Neural progenitor cell (in vitro differentiated cells): Measurements from ENCODE around the gene RNASE7. TPM values are rescaled to one million over a fixed set of nuclear protein-coding genes. Genes with fewer than 3 reads are reported as not detected.

Experiments
- DNase-seq: peaks from one replicate; pipeline ENCODE4 v3.0.0-alpha.2; 2016; ENCODE audit warnings: low spot score
- H2AFZ ChIP-seq: fragments of 200-600 bp; sonication (generic); replicated peaks from 2 replicates; pipeline ENCODE4 v1.6.1; 2016; ENCODE audit warnings: antibody characterized with exemption
- H3F3A ChIP-seq: fragments of 200-600 bp; sonication (generic); 2 replicates; pipeline ENCODE4 v1.6.1; 2016; ENCODE audit warnings: antibody characterized with exemption, low read depth
- H3K27ac ChIP-seq: fragments of 200-600 bp; sonication (generic); 2 replicates; pipeline ENCODE4 v1.5.1; 2016; ENCODE audit warnings: mild to moderate bottlenecking
- H3K27me3 ChIP-seq: fragments of 200-600 bp; sonication (generic); 2 replicates; pipeline ENCODE4 v1.6.1; 2016; ENCODE audit warnings: mild to moderate bottlenecking, moderate library complexity
- H3K36me3 ChIP-seq: fragments of 200-600 bp; sonication (generic); 2 replicates; pipeline ENCODE4 v1.5.1; 2016
- H3K4me1 ChIP-seq: fragments of 200-600 bp; sonication (generic); 2 replicates; pipeline ENCODE4 v1.6.1; 2016; ENCODE audit warnings: mixed run types
- H3K4me2 ChIP-seq: fragments of 200-600 bp; sonication (generic); 2 replicates; pipeline ENCODE4 v1.6.1; 2016
- H3K4me3 ChIP-seq: fragments of 200-600 bp; sonication (generic); 2 replicates; pipeline ENCODE4 v1.5.1; 2016
- H3K79me2 ChIP-seq: fragments of 200-600 bp; sonication (generic); 2 replicates; pipeline ENCODE4 v1.6.1; 2016; ENCODE audit warnings: low read depth
- H3K9ac ChIP-seq: fragments of 200-600 bp; sonication (generic); 2 replicates; pipeline ENCODE4 v1.6.1; 2016
- H3K9me3 ChIP-seq: fragments of 200-600 bp; sonication (generic); 2 replicates; pipeline ENCODE4 v1.5.1; 2016; ENCODE audit warnings: low read depth
- H4K20me1 ChIP-seq: fragments of 200-600 bp; sonication (generic); 2 replicates; pipeline ENCODE4 v1.6.1; 2016; ENCODE audit warnings: low read depth
- H3K27ac Mint-ChIP-seq: 3 replicates; pipeline ENCODE4 v1.8.0; 2021; ENCODE audit warnings: mixed read lengths
- H3K27me3 Mint-ChIP-seq: 2 replicates; pipeline ENCODE4 v1.8.0; 2022; ENCODE audit warnings: low read depth, mild to moderate bottlenecking, inconsistent platforms, moderate library complexity, mixed read lengths; ENCODE audit not compliant: insufficient read depth
- H3K36me3 Mint-ChIP-seq: 3 replicates; pipeline ENCODE4 v1.8.0; 2021; ENCODE audit warnings: mixed read lengths
- H3K4me1 Mint-ChIP-seq: 3 replicates; pipeline ENCODE4 v1.8.0; 2021; ENCODE audit warnings: mixed read lengths
- H3K4me3 Mint-ChIP-seq: 3 replicates; pipeline ENCODE4 v1.8.0; 2021; ENCODE audit warnings: mild to moderate bottlenecking, moderate library complexity, mixed read lengths
- H3K9me3 Mint-ChIP-seq: 3 replicates; pipeline ENCODE4 v1.8.0; 2020; ENCODE audit warnings: mixed read lengths
- CTCF ChIP-seq: fragments of 200-600 bp; sonication (generic); IDR thresholded peaks from 2 replicates; pipeline ENCODE4 v1.5.1; 2017; ENCODE audit warnings: antibody characterized with exemption, mild to moderate bottlenecking
- EZH2 ChIP-seq: fragments of 200-600 bp; sonication (generic); IDR thresholded peaks from 2 replicates; pipeline ENCODE4 v1.6.1; 2017; ENCODE audit warnings: antibody characterized with exemption, mild to moderate bottlenecking, moderate library complexity
- EZH2phosphoT487 ChIP-seq: fragments of 200-600 bp; sonication (generic); IDR thresholded peaks from 2 replicates; pipeline ENCODE4 v1.6.1; 2017; ENCODE audit warnings: antibody characterized with exemption
- total RNA-seq: library from RNA; depleted of rRNA; stranded (reverse); fragments of >200 nt; gene quantifications from 2 replicates; pipeline ENCODE4 v1.2.3, GENCODE V29; 2015; ENCODE audit warnings: low replicate concordance

Gene RNASE7
- total RNA-seq, 1 donor from 2014 or later = not detected

- H3K27ac ChIP-seq = peak overlapping the region; percentile 32
- Mint-ChIP-seq H3K4me3 (peak overlapping the region; percentile 93), H3K4me1 (peaks cover 35% of the 10 kb centered on the region), H3K27me3 (peaks cover 9% of the 10 kb centered on the region), H3K27ac (peak overlapping the region; percentile 98), H3K9me3 (no peaks in the 10 kb centered on the region), H3K36me3 (peaks cover 15% of the 10 kb centered on the region)
- peaks cover 7% of the 10 kb centered on the region for H3K27me3 ChIP-seq
- peaks cover 45% of the 10 kb centered on the region for H3F3A ChIP-seq
- peak overlapping the region; percentile 92 for H3K4me2 ChIP-seq
- peaks cover 13% of the 10 kb centered on the region for H4K20me1 ChIP-seq
- peak overlapping the region; percentile 51 for H3K9ac ChIP-seq
- peaks cover 23% of the 10 kb centered on the region for H3K79me2 ChIP-seq
- peak overlapping the region; percentile 75 for H3K4me3 ChIP-seq
- DNase-seq = peak; percentile 84
- peaks cover 10% of the 10 kb centered on the region for H3K4me1 ChIP-seq
- H2AFZ ChIP-seq = peak overlapping the region; percentile 38
- H3K36me3 ChIP-seq = no peaks in the 10 kb centered on the region
- H3K9me3 ChIP-seq = no peaks in the 10 kb centered on the region
- TF ChIP-seq EZH2 = no peak
- TF ChIP-seq EZH2phosphoT487 = no peak
These were observed 27.4 kb downstream of the RNASE7 start for GRCh38 chr14:21069388-21070082.

- peaks cover 35% of the 10 kb centered on the region for H3K4me1 Mint-ChIP-seq
- H3K4me3 Mint-ChIP-seq = peak within 1 kb of the TSS; percentile 97
- Histone ChIP-seq H2AFZ (peak within 1 kb of the TSS; percentile 38), H3K27me3 (peaks cover 7% of the 10 kb centered on the region), H3K9me3 (no peaks in the 10 kb centered on the region), H3F3A (peaks cover 45% of the 10 kb centered on the region), H4K20me1 (peaks cover 13% of the 10 kb centered on the region), H3K79me2 (peaks cover 23% of the 10 kb centered on the region), H3K36me3 (no peaks in the 10 kb centered on the region), H3K4me2 (peak within 1 kb of the TSS; percentile 92), H3K4me3 (peak within 1 kb of the TSS; percentile 75), H3K27ac (peak within 1 kb of the TSS; percentile 68), H3K9ac (peak within 1 kb of the TSS; percentile 51), H3K4me1 (peaks cover 10% of the 10 kb centered on the region)
- peaks cover 20% of the 10 kb centered on the region for H3K36me3 Mint-ChIP-seq
- H3K27ac Mint-ChIP-seq = peak within 1 kb of the TSS; percentile 98
- TF ChIP-seq EZH2 (no peak), CTCF (no peak), EZH2phosphoT487 (no peak)
- peak; percentile 84 for DNase-seq
- H3K9me3 Mint-ChIP-seq = no peaks in the 10 kb centered on the region
- H3K27me3 Mint-ChIP-seq = peaks cover 9% of the 10 kb centered on the region
These were observed 28.0 kb downstream of the RNASE7 start, which contains the start of gene ARHGEF40 for GRCh38 chr14:21070083-21070609. Gene ARHGEF40, plus strand, starts transcription at chr14:21070304. Its CDS starts 93 bp downstream, at chr14:21070397.

- no peaks in the 10 kb centered on the region for H3K9me3 Mint-ChIP-seq
- peaks cover 22% of the 10 kb centered on the region for H3K36me3 Mint-ChIP-seq
- Histone ChIP-seq H4K20me1 (peaks cover 13% of the 10 kb centered on the region), H3K9me3 (no peaks in the 10 kb centered on the region), H3K36me3 (no peaks in the 10 kb centered on the region), H3K4me2 (peak overlapping the region; percentile 92), H3K4me3 (peak overlapping the region; percentile 75), H3K27me3 (peaks cover 7% of the 10 kb centered on the region), H3F3A (peaks cover 45% of the 10 kb centered on the region), H3K79me2 (peaks cover 23% of the 10 kb centered on the region), H3K27ac (peak overlapping the region; percentile 68), H2AFZ (no peak overlapping the region), H3K9ac (no peak overlapping the region), H3K4me1 (peaks cover 10% of the 10 kb centered on the region)
- H3K27ac Mint-ChIP-seq = peak overlapping the region; percentile 97
- DNase-seq = peak; percentile 89
- TF ChIP-seq EZH2 (no peak), CTCF (peak; percentile 37)
- H3K4me3 Mint-ChIP-seq = peak overlapping the region; percentile 97
- peaks cover 9% of the 10 kb centered on the region for H3K27me3 Mint-ChIP-seq
- H3K4me1 Mint-ChIP-seq = peaks cover 35% of the 10 kb centered on the region
These were observed 28.6 kb downstream of the RNASE7 start for GRCh38 chr14:21070610-21071224.
